HepG2 (cell line): ENCODE measurements around the gene KCNMB2. TPM values are rescaled to one million over a fixed set of nuclear protein-coding genes. Genes with fewer than 3 reads are reported as not detected.

ENCODE experiments used
- ATAC-seq: fragments of 200-7000 bp; cut with Tn5 transposase; 3 replicates; pipeline ENCODE4 v1.9.1; 2020; ENCODE audit warnings: mild to moderate bottlenecking, moderate library complexity
- BruUV-seq: library from RNA; stranded (reverse); fragments of 400-500 nt; replicated peaks from 2 replicates; lab custom pipeline; 2021; lab: Mats Ljungman, UMichigan
- CTCF ChIA-PET: fragments of 300-600 bp; formaldehyde crosslinking; extraction: SDS; loops from one replicate; lab custom pipeline; 2021; ENCODE audit warnings: low total read pairs, inconsistent platforms, low intra/inter-chr PET ratio; lab: Yijun Ruan, JAX
- POLR2A ChIA-PET: fragments of 350-600 bp; sonication (Branson Sonifier 250); formaldehyde crosslinking; loops from one replicate; lab custom pipeline; 2020; ENCODE audit warnings: antibody characterized with exemption, inconsistent platforms; lab: Yijun Ruan, JAX
- DNase-seq: peaks from one replicate; pipeline ENCODE4 v3.0.0-alpha.2; 2015; ENCODE audit warnings: low spot score
- FAIRE-seq: peaks from 3 replicates; lab custom pipeline; 2011; peaks lifted over from hg19 to GRCh38; lab: Jason Lieb, UNC
- H2AFZ ChIP-seq: one replicate; pipeline ENCODE4 v1.6.1; 2011; ENCODE audit warnings: low read length, inconsistent platforms
- H3K27ac ChIP-seq: fragments of 300-600 bp; 3 replicates; pipeline ENCODE4 v1.8.0; 2011; ENCODE audit warnings: mixed run types, mild to moderate bottlenecking, mixed read lengths, low read length, inconsistent platforms; ENCODE audit not compliant: insufficient read depth; ENCODE audit errors: extremely low read length
- H3K27me3 ChIP-seq, 2 experiments: fragments of 200-600 bp in 1 of 2; 2 replicates in 1 of 2; 3 replicates in 1 of 2; pipeline versions ENCODE4 v1.6.0 to v1.8.0; 2011; ENCODE audit warnings: low read length in 2 of 2, mild to moderate bottlenecking in 2 of 2, moderate library complexity in 2 of 2, inconsistent platforms in 1 of 2; ENCODE audit not compliant: insufficient read depth in 2 of 2, control insufficient read depth in 1 of 2
- H3K36me3 ChIP-seq, 2 experiments: fragments of 200-600 bp in 1 of 2; replicated peaks in 1 of 2; 2 replicates in 1 of 2; 3 replicates in 1 of 2; pipeline versions ENCODE4 v1.5.1 to v1.8.0; 2011; ENCODE audit warnings: low read length in 2 of 2, inconsistent platforms in 1 of 2; ENCODE audit not compliant: insufficient read depth in 2 of 2, control insufficient read depth in 1 of 2
- H3K4me1 ChIP-seq: 2 replicates; pipeline ENCODE4 v1.5.1; 2012; ENCODE audit warnings: low read length, inconsistent platforms; ENCODE audit not compliant: insufficient read depth
- H3K4me2 ChIP-seq: 2 replicates; pipeline ENCODE4 v1.6.0; 2011; ENCODE audit warnings: low read depth, low read length, inconsistent platforms
- H3K4me3 ChIP-seq, 3 experiments: fragments of 200-600 bp in 1 of 3; sonication (generic), shearing (Covaris generic) in 1 of 3; replicated peaks in 1 of 3; 2 replicates each; pipeline ENCODE4 v1.5.1; 2011 to 2016; ENCODE audit warnings: low read length in 3 of 3, inconsistent platforms in 2 of 3, low read depth in 2 of 3, mild to moderate bottlenecking in 2 of 3, control low read depth in 1 of 3, mixed read lengths in 1 of 3; ENCODE audit not compliant: insufficient read depth in 1 of 3
- H3K79me2 ChIP-seq: one replicate; pipeline ENCODE4 v1.6.1; 2011; ENCODE audit warnings: low read length, inconsistent platforms; ENCODE audit not compliant: insufficient read depth
- H3K9ac ChIP-seq: 2 replicates; pipeline ENCODE4 v1.6.0; 2011; ENCODE audit warnings: mild to moderate bottlenecking, low read depth, low read length, inconsistent platforms; ENCODE audit not compliant: insufficient read depth
- H3K9me3 ChIP-seq: 2 replicates; pipeline ENCODE4 v1.5.1; 2012; ENCODE audit warnings: mild to moderate bottlenecking, low read length
- H4K20me1 ChIP-seq: 2 replicates; pipeline ENCODE4 v1.6.0; 2011; ENCODE audit warnings: inconsistent platforms, mild to moderate bottlenecking, low read length, moderate library complexity; ENCODE audit not compliant: insufficient read depth
- ARNTL ChIP-seq: sonication (generic); formaldehyde crosslinking; IDR thresholded peaks from 2 replicates; pipeline ENCODE4 v1.4.0; 2020; ENCODE audit warnings: mild to moderate bottlenecking, missing genetic modification reagents
- CHCHD3 ChIP-seq: sonication (generic); formaldehyde crosslinking; IDR thresholded peaks from 2 replicates; pipeline ENCODE4 v1.8.0; 2022; ENCODE audit warnings: mild to moderate bottlenecking, missing genetic modification reagents, moderate library complexity
- GATAD1 ChIP-seq: IDR thresholded peaks from 2 replicates; pipeline ENCODE4 v1.6.1; 2016; ENCODE audit warnings: missing genetic modification reagents, missing compliant biosample characterization
- GLI4 ChIP-seq: sonication (generic); formaldehyde crosslinking; IDR thresholded peaks from 2 replicates; pipeline ENCODE4 v1.5.1; 2020; ENCODE audit warnings: missing genetic modification reagents, mild to moderate bottlenecking, moderate library complexity, borderline replicate concordance
- PITX1 ChIP-seq: sonication (generic); formaldehyde crosslinking; IDR thresholded peaks from 2 replicates; pipeline ENCODE4 v1.5.1; 2020; ENCODE audit warnings: mild to moderate bottlenecking, missing genetic modification reagents
- ZNF205 ChIP-seq: IDR thresholded peaks from 2 replicates; pipeline ENCODE4 v1.6.1; 2018; ENCODE audit warnings: missing biosample characterization, missing genetic modification reagents
- ZNF7 ChIP-seq: IDR thresholded peaks from 2 replicates; pipeline ENCODE4 v1.6.1; 2016; ENCODE audit warnings: missing biosample characterization, missing genetic modification reagents
- ZNF709 ChIP-seq: sonication (generic); formaldehyde crosslinking; IDR thresholded peaks from 2 replicates; pipeline ENCODE4 v1.5.0; 2020; ENCODE audit warnings: mild to moderate bottlenecking, missing genetic modification reagents
- WGBS: methylation state at CpG from one replicate; pipeline ENCODE4 v1.1.6; 2017; ENCODE audit warnings: low lambda C conversion rate; 5-methylcytosine and 5-hydroxymethylcytosine counted together
- in situ Hi-C: cut with HindIII; loops from 2 replicates; pipeline ENCODE4 v1.10.0; 2017; ENCODE audit warnings: low pct_unique_long_range_greater_than_20kb; ENCODE audit not compliant: extremely low pct_ligation_motif_present
- intact Hi-C: fragments of 100-400 bp; cut with micrococcal nuclease; formaldehyde crosslinking; loops from one replicate; pipeline ENCODE4 v1.10.0; 2022; ENCODE audit not compliant: unreplicated experiment
- polyA plus RNA-seq, 8 experiments: library from polyadenylated mRNA; depleted of rRNA in 3 of 8; stranded (reverse) in 7 of 8; unstranded in 1 of 8; fragments of >200 nt; fragmentation: Illumina TruSeq in 4 of 8; extraction: Trizol in 4 of 8; gene quantifications; 2 replicates each; pipeline versions ENCODE4 v1.2.1 to v1.2.3, GENCODE V29; 2011 to 2016; ENCODE audit warnings: low read depth in 4 of 8, missing spikeins in 1 of 8, mixed read lengths in 1 of 8; ENCODE audit not compliant: insufficient read depth in 1 of 8
- total RNA-seq, 5 experiments: library from RNA; depleted of rRNA; stranded (reverse); fragments of >200 nt; fragmentation: Illumina TruSeq; extraction: Trizol; gene quantifications; 2 replicates each; pipeline ENCODE4 v1.2.3, GENCODE V29; 2016; ENCODE audit warnings: low read depth in 1 of 5
- TF ChIP-seq, protein P1 (sequence below): sonication (generic); formaldehyde crosslinking; IDR thresholded peaks from 2 replicates; pipeline ENCODE4 v1.5.1; 2020; ENCODE audit warnings: missing genetic modification reagents, mild to moderate bottlenecking, borderline replicate concordance
- TF ChIP-seq, protein P2 (sequence below): sonication (generic); formaldehyde crosslinking; IDR thresholded peaks from 2 replicates; pipeline ENCODE4 v1.4.0; 2020; ENCODE audit warnings: low read depth, mild to moderate bottlenecking, missing genetic modification reagents
- TF ChIP-seq, protein P3 (sequence below): sonication (generic); formaldehyde crosslinking; IDR thresholded peaks from 2 replicates; pipeline ENCODE4 v1.8.0; 2022; ENCODE audit warnings: mild to moderate bottlenecking, missing genetic modification reagents
- TF ChIP-seq, protein P4 (sequence below): IDR thresholded peaks from 2 replicates; pipeline ENCODE4 v1.6.1; 2016; ENCODE audit warnings: mild to moderate bottlenecking, missing biosample characterization, missing genetic modification reagents
- TF ChIP-seq, protein P5 (sequence below): sonication (generic); formaldehyde crosslinking; IDR thresholded peaks from 2 replicates; pipeline ENCODE4 v1.8.1; 2023; ENCODE audit warnings: mild to moderate bottlenecking, moderate library complexity, missing genetic modification reagents
- TF ChIP-seq, protein P6 (sequence below): sonication (generic); formaldehyde crosslinking; IDR thresholded peaks from 2 replicates; pipeline ENCODE4 v1.4.0; 2020; ENCODE audit warnings: mild to moderate bottlenecking, missing genetic modification reagents

KCNMB2 gene
- total and polyA plus RNA-seq, 2 of the 13 experiments (the other 11 are each of a cell fraction or from before 2014, with no cell fraction given): not detected

DNA sequence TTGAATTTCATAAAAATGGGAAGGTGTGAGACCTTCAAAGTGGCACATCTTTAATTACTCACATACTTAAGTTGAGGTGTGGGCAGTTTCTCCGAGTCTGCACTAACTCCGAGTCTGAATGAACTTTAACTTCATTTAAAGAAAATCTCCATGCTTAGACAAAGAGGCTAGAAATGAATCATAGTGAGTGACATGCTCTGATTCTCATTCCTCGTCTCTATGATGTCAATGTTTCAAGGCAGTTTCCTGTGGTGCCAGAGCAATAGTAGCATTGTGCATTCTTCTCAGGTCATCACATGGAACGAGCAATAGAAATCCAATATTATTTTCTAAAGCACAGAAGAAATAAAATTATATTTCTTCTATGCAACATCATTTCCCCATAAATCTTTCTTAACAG, 224.8 kb downstream of the KCNMB2 start (continued):
- TF ChIP-seq ARNTL (CRISPR knock-in tag): no peak
- no peak for TF ChIP-seq GATAD1 (CRISPR knock-in tag)
- no peak for TF ChIP-seq GLI4 (CRISPR knock-in tag)
- TF ChIP-seq, protein P1, sequence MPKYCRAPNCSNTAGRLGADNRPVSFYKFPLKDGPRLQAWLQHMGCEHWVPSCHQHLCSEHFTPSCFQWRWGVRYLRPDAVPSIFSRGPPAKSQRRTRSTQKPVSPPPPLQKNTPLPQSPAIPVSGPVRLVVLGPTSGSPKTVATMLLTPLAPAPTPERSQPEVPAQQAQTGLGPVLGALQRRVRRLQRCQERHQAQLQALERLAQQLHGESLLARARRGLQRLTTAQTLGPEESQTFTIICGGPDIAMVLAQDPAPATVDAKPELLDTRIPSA (CRISPR knock-in tag): no peak
- TF ChIP-seq, protein P2, sequence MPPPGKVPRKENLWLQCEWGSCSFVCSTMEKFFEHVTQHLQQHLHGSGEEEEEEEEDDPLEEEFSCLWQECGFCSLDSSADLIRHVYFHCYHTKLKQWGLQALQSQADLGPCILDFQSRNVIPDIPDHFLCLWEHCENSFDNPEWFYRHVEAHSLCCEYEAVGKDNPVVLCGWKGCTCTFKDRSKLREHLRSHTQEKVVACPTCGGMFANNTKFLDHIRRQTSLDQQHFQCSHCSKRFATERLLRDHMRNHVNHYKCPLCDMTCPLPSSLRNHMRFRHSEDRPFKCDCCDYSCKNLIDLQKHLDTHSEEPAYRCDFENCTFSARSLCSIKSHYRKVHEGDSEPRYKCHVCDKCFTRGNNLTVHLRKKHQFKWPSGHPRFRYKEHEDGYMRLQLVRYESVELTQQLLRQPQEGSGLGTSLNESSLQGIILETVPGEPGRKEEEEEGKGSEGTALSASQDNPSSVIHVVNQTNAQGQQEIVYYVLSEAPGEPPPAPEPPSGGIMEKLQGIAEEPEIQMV: no peak

DNA sequence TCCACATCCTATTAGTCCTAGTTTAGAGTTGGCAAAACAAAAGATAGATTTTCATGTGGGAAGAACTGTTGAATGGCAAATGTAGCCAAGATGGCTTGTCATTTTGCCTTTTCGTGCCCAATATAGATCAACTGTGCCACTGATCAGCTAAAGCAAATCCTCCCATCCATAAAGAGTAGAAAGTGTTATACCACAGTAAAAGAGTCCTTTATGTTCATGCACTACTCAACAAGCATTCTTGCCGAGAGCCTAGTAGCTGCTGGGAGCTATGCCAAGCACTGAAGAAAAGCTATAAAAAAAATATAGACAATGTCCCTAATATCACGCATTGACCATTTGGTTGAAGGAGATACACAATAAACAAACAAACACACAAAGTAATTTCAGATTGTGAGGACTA, 225.2 kb downstream of the KCNMB2 start:
- ATAC-seq (no peak), FAIRE-seq (no peak), DNase-seq (no peak)
- Histone ChIP-seq H3K79me2 (no peaks in the 10 kb centered on the region), H3K9ac (no peak overlapping the region), H3K36me3 (no peaks in the 10 kb centered on the region), H3K4me3 (no peak overlapping the region), H3K27me3 (no peaks in the 10 kb centered on the region), H3K4me1 (no peaks in the 10 kb centered on the region), H3K27ac (no peak overlapping the region), H2AFZ (no peak overlapping the region), H3K4me2 (no peak overlapping the region), H3K9me3 (no peaks in the 10 kb centered on the region), H4K20me1 (no peaks in the 10 kb centered on the region)
- no TSS peak for BruUV-seq
- POLR2A ChIA-PET: no interaction called here
- 39% methylated on average over 3 of the region's 3 CpGs for WGBS
- in situ Hi-C loops (no loop called here), intact Hi-C loops (loop anchor here (10.0 kb wide), 1 partner anchor 327 kb away; no protein-coding TSS in a partner anchor)
- CTCF ChIA-PET: no interaction called here
- no peak for TF ChIP-seq ZNF7 (CRISPR knock-in tag)
- TF ChIP-seq PITX1 (CRISPR knock-in tag): no peak
- TF ChIP-seq, protein P3, sequence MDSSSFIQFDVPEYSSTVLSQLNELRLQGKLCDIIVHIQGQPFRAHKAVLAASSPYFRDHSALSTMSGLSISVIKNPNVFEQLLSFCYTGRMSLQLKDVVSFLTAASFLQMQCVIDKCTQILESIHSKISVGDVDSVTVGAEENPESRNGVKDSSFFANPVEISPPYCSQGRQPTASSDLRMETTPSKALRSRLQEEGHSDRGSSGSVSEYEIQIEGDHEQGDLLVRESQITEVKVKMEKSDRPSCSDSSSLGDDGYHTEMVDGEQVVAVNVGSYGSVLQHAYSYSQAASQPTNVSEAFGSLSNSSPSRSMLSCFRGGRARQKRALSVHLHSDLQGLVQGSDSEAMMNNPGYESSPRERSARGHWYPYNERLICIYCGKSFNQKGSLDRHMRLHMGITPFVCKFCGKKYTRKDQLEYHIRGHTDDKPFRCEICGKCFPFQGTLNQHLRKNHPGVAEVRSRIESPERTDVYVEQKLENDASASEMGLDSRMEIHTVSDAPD (CRISPR knock-in tag): no peak
- TF ChIP-seq ZNF709 (CRISPR knock-in tag): no peak
- TF ChIP-seq, protein P4, sequence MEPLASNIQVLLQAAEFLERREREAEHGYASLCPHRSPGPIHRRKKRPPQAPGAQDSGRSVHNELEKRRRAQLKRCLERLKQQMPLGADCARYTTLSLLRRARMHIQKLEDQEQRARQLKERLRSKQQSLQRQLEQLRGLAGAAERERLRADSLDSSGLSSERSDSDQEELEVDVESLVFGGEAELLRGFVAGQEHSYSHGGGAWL (CRISPR knock-in tag): no peak
- no peak for TF ChIP-seq ZNF205 (CRISPR knock-in tag)
- TF ChIP-seq CHCHD3 (CRISPR knock-in tag): no peak
- TF ChIP-seq, protein P5, sequence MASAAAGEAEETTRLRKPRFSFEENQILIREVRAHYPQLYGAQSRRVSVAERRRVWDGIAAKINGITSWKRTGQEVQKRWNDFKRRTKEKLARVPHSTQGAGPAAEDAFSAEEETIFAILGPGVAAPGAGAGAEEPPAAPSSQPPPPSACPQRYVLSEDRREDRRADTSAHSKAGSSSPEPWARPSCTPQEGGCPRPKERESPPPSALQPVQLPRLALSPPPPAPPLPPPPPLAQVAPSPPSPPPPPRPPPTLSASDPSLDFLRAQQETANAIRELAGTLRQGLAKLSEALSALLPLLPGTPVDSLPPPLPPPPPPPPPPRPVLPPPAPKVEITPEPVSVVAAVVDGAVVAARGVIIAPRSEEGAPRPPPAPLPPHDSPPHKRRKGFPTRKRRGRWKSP (CRISPR knock-in tag): no peak
- TF ChIP-seq, protein P6, sequence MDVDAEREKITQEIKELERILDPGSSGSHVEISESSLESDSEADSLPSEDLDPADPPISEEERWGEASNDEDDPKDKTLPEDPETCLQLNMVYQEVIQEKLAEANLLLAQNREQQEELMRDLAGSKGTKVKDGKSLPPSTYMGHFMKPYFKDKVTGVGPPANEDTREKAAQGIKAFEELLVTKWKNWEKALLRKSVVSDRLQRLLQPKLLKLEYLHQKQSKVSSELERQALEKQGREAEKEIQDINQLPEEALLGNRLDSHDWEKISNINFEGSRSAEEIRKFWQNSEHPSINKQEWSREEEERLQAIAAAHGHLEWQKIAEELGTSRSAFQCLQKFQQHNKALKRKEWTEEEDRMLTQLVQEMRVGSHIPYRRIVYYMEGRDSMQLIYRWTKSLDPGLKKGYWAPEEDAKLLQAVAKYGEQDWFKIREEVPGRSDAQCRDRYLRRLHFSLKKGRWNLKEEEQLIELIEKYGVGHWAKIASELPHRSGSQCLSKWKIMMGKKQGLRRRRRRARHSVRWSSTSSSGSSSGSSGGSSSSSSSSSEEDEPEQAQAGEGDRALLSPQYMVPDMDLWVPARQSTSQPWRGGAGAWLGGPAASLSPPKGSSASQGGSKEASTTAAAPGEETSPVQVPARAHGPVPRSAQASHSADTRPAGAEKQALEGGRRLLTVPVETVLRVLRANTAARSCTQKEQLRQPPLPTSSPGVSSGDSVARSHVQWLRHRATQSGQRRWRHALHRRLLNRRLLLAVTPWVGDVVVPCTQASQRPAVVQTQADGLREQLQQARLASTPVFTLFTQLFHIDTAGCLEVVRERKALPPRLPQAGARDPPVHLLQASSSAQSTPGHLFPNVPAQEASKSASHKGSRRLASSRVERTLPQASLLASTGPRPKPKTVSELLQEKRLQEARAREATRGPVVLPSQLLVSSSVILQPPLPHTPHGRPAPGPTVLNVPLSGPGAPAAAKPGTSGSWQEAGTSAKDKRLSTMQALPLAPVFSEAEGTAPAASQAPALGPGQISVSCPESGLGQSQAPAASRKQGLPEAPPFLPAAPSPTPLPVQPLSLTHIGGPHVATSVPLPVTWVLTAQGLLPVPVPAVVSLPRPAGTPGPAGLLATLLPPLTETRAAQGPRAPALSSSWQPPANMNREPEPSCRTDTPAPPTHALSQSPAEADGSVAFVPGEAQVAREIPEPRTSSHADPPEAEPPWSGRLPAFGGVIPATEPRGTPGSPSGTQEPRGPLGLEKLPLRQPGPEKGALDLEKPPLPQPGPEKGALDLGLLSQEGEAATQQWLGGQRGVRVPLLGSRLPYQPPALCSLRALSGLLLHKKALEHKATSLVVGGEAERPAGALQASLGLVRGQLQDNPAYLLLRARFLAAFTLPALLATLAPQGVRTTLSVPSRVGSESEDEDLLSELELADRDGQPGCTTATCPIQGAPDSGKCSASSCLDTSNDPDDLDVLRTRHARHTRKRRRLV: no peak
